ENCODE results near the gene NKX3-2.

NKX3-2 gene

GRCh38 chr4:13522282-13523104, 21.8 kb downstream of the NKX3-2 start:
- Histone ChIP-seq H3K9me3 (ENCODE audit: insufficient read depth, low read depth, low read length) (no peaks in the 10 kb centered on the region), H3F3A (ENCODE audit: low read depth) (no peaks in the 10 kb centered on the region), H3K79me2 (ENCODE audit: insufficient read depth, low read length) (no peaks in the 10 kb centered on the region), H4K20me1 (ENCODE audit: insufficient read depth, low read length, poor library complexity, severe bottlenecking) (no peaks in the 10 kb centered on the region), H3K4me1 (ENCODE audit: insufficient read depth, low read length, poor library complexity, severe bottlenecking) (no peaks in the 10 kb centered on the region), H3K9ac (ENCODE audit: low read depth, low read length, poor library complexity, severe bottlenecking) (no peak overlapping the region), H2AFZ (ENCODE audit: low read length) (no peak overlapping the region), H3K27me3 (ENCODE audit: insufficient read depth, low read length, poor library complexity, severe bottlenecking) (no peaks in the 10 kb centered on the region), H3K9me2 (replicated peaks; ENCODE audit: low read depth, low read length) (no peaks in the 10 kb centered on the region), H3K36me3 (ENCODE audit: insufficient read depth, low read length) (no peaks in the 10 kb centered on the region), H3K4me3 (ENCODE audit: low read length, poor library complexity, severe bottlenecking) (no peak overlapping the region), H3K4me2 (ENCODE audit: low read depth, low read length, poor library complexity, severe bottlenecking) (no peak overlapping the region)
- TF ChIP-seq CTCF (conservative IDR thresholded peaks at IDR 0.05; ENCODE audit: low read length), result no peak
- TF ChIP-seq EZH2phosphoT487 (IDR thresholded peaks at IDR 0.05; ENCODE audit: borderline replicate concordance), result no peak

- 0 out of 2 replicates have a peak overlapping the region, but pooled peaks have one; percentile 9 for H2AFZ ChIP-seq (ENCODE audit: low read length)
- no peaks in the 10 kb centered on the region for H3K79me2 ChIP-seq (ENCODE audit: insufficient read depth, low read length)
- H3F3A ChIP-seq (ENCODE audit: low read depth), result no peaks in the 10 kb centered on the region
- no peak overlapping the region for H3K4me2 ChIP-seq (ENCODE audit: low read depth, low read length, poor library complexity, severe bottlenecking)
- no peaks in the 10 kb centered on the region for H3K27me3 ChIP-seq (ENCODE audit: insufficient read depth, low read length, poor library complexity, severe bottlenecking)
- H3K36me3 ChIP-seq (ENCODE audit: insufficient read depth, low read length), result no peaks in the 10 kb centered on the region
- TF ChIP-seq EZH2phosphoT487 (IDR thresholded peaks at IDR 0.05; ENCODE audit: borderline replicate concordance) (no peak), CTCF (conservative IDR thresholded peaks at IDR 0.05; ENCODE audit: low read length) (no peak)
- no peaks in the 10 kb centered on the region for H4K20me1 ChIP-seq (ENCODE audit: insufficient read depth, low read length, poor library complexity, severe bottlenecking)
- no peaks in the 10 kb centered on the region for H3K9me2 ChIP-seq (replicated peaks; ENCODE audit: low read depth, low read length)
- no peak overlapping the region for H3K9ac ChIP-seq (ENCODE audit: low read depth, low read length, poor library complexity, severe bottlenecking)
- no peaks in the 10 kb centered on the region for H3K4me1 ChIP-seq (ENCODE audit: insufficient read depth, low read length, poor library complexity, severe bottlenecking)
- H3K4me3 ChIP-seq (ENCODE audit: low read length, poor library complexity, severe bottlenecking), result no peak overlapping the region
- no peaks in the 10 kb centered on the region for H3K9me3 ChIP-seq (ENCODE audit: insufficient read depth, low read depth, low read length)
Observed at GRCh38 chr4:13521047-13521446, 23.3 kb downstream of the NKX3-2 start.

- Histone ChIP-seq H3F3A (ENCODE audit: low read depth) (no peaks in the 10 kb centered on the region), H3K4me3 (ENCODE audit: low read length, poor library complexity, severe bottlenecking) (no peak overlapping the region), H3K79me2 (ENCODE audit: insufficient read depth, low read length) (no peaks in the 10 kb centered on the region), H3K9me2 (replicated peaks; ENCODE audit: low read depth, low read length) (no peaks in the 10 kb centered on the region), H3K36me3 (ENCODE audit: insufficient read depth, low read length) (no peaks in the 10 kb centered on the region), H3K4me1 (ENCODE audit: insufficient read depth, low read length, poor library complexity, severe bottlenecking) (no peaks in the 10 kb centered on the region), H3K27me3 (ENCODE audit: insufficient read depth, low read length, poor library complexity, severe bottlenecking) (no peaks in the 10 kb centered on the region), H2AFZ (ENCODE audit: low read length) (no peak overlapping the region), H3K9me3 (ENCODE audit: insufficient read depth, low read depth, low read length) (no peaks in the 10 kb centered on the region), H3K9ac (ENCODE audit: low read depth, low read length, poor library complexity, severe bottlenecking) (no peak overlapping the region), H4K20me1 (ENCODE audit: insufficient read depth, low read length, poor library complexity, severe bottlenecking) (no peaks in the 10 kb centered on the region), H3K4me2 (ENCODE audit: low read depth, low read length, poor library complexity, severe bottlenecking) (no peak overlapping the region)
- TF ChIP-seq CTCF (conservative IDR thresholded peaks at IDR 0.05; ENCODE audit: low read length), result no peak
- TF ChIP-seq EZH2phosphoT487 (IDR thresholded peaks at IDR 0.05; ENCODE audit: borderline replicate concordance), result no peak
Observed at GRCh38 chr4:13516315-13516860, 27.9 kb downstream of the NKX3-2 start.
